Calu3 (cell line): ENCODE results near the gene MAP4K1. TPM values are rescaled to one million over a fixed set of nuclear protein-coding genes. Genes with fewer than 3 reads are reported as not detected.
"Not testable (repeated sequence)": the region's sequence is repeated elsewhere in the genome, so short reads cannot be mapped to it uniquely, and the experiment has no call there.

Source experiments
- BruUV-seq: library from RNA; stranded (reverse); fragments of 400-500 nt; replicated peaks from 2 replicates; lab custom pipeline; 2021; lab: Mats Ljungman, UMichigan
- CTCF ChIA-PET: fragments of 300-600 bp; sonication (Branson Sonifier 250); formaldehyde crosslinking; loops from one replicate; lab custom pipeline; 2022; ENCODE audit warnings: antibody characterized with exemption; lab: Charles Lee
- DNase-seq: peaks from one replicate; pipeline ENCODE4 v3.0.0; 2022
- H3K27ac Mint-ChIP-seq: one replicate; pipeline ENCODE4 v1.8.0; 2022; ENCODE audit warnings: mixed read lengths; ENCODE audit not compliant: unreplicated experiment
- H3K27me3 Mint-ChIP-seq: one replicate; pipeline ENCODE4 v1.8.0; 2022; ENCODE audit warnings: mixed read lengths; ENCODE audit not compliant: unreplicated experiment
- H3K36me3 Mint-ChIP-seq: one replicate; pipeline ENCODE4 v1.8.0; 2022; ENCODE audit warnings: mild to moderate bottlenecking, moderate library complexity, mixed read lengths; ENCODE audit not compliant: insufficient read depth, unreplicated experiment
- H3K4me1 Mint-ChIP-seq: one replicate; pipeline ENCODE4 v1.8.0; 2022; ENCODE audit warnings: mild to moderate bottlenecking, low read depth, mixed read lengths; ENCODE audit not compliant: unreplicated experiment
- H3K4me3 Mint-ChIP-seq: one replicate; pipeline ENCODE4 v1.8.0; 2022; ENCODE audit warnings: mild to moderate bottlenecking, low read depth, moderate library complexity, mixed read lengths; ENCODE audit not compliant: unreplicated experiment
- H3K9me3 Mint-ChIP-seq: one replicate; pipeline ENCODE4 v1.8.0; 2022; ENCODE audit warnings: low read depth, mixed read lengths; ENCODE audit not compliant: unreplicated experiment
- CTCF ChIP-seq: fragments of 200-600 bp; IDR thresholded peaks from one replicate; pipeline ENCODE4 v1.8.0; 2022; ENCODE audit warnings: antibody characterized with exemption; ENCODE audit not compliant: unreplicated experiment
- intact Hi-C: fragments of 100-400 bp; cut with micrococcal nuclease; formaldehyde crosslinking; loops from one replicate; pipeline ENCODE4 v1.10.0; 2022; ENCODE audit not compliant: unreplicated experiment
- total RNA-seq: library from RNA; stranded (reverse); gene quantifications from 2 replicates; pipeline ENCODE4 v1.2.3, GENCODE V29; 2022

The MAP4K1 gene
- total RNA-seq, 1 experiment from 2014 or later, result not detected

- no TSS peak for BruUV-seq
- intact Hi-C loops, result no loop called here
- Mint-ChIP-seq H3K4me3 (no peak overlapping the region), H3K27ac (no peak overlapping the region), H3K36me3 (no peaks in the 10 kb centered on the region), H3K9me3 (no peaks in the 10 kb centered on the region), H3K27me3 (peaks cover 40% of the 10 kb centered on the region), H3K4me1 (peaks cover 9% of the 10 kb centered on the region)
- DNase-seq, result no peak
- CTCF ChIA-PET, result interaction anchor here (0.5 kb wide), 1 partner anchor 770 kb away, joined by 4 read pairs; no protein-coding TSS in a partner anchor
- no peak for TF ChIP-seq CTCF
Observed at GRCh38 chr19:38561658-38562057, 56.1 kb downstream of the MAP4K1 start.

GRCh38 chr19:38561053-38561606, 56.6 kb downstream of the MAP4K1 start:
- Mint-ChIP-seq H3K4me1 (peaks cover 9% of the 10 kb centered on the region), H3K4me3 (no peak overlapping the region), H3K9me3 (no peaks in the 10 kb centered on the region), H3K36me3 (no peaks in the 10 kb centered on the region), H3K27me3 (peaks cover 35% of the 10 kb centered on the region), H3K27ac (no peak overlapping the region)
- no peak for DNase-seq
- CTCF ChIA-PET, result interaction anchor here (0.6 to 1.2 kb wide), 2 partner anchors 73 to 167 kb away, joined by 3 to 5 read pairs; no protein-coding TSS in a partner anchor
- no TSS peak for BruUV-seq
- intact Hi-C loops, result no loop called here
- TF ChIP-seq CTCF, result no peak

- intact Hi-C loops, result no loop called here
- H3K9me3 Mint-ChIP-seq, result no peaks in the 10 kb centered on the region
- no peak overlapping the region for H3K4me3 Mint-ChIP-seq
- H3K27ac Mint-ChIP-seq, result no peak overlapping the region
- CTCF ChIA-PET, result interaction anchor here (0.5 to 1.2 kb wide), 3 partner anchors 12 to 165 kb away, joined by 3 to 6 read pairs (median 5); no protein-coding TSS in a partner anchor
- DNase-seq, result no peak
- no peaks in the 10 kb centered on the region for H3K36me3 Mint-ChIP-seq
- no TSS peak for BruUV-seq
- TF ChIP-seq CTCF, result no peak
- peaks cover 9% of the 10 kb centered on the region for H3K4me1 Mint-ChIP-seq
- peaks cover 24% of the 10 kb centered on the region for H3K27me3 Mint-ChIP-seq
Observed at GRCh38 chr19:38559428-38560401, 58.0 kb downstream of the MAP4K1 start.

GRCh38 chr19:38558933-38559332, 58.8 kb downstream of the MAP4K1 start:
- H3K27me3 Mint-ChIP-seq, result peaks cover 24% of the 10 kb centered on the region
- H3K9me3 Mint-ChIP-seq, H3K4me3 Mint-ChIP-seq, H3K36me3 Mint-ChIP-seq, H3K27ac Mint-ChIP-seq, DNase-seq, intact Hi-C loops, BruUV-seq, H3K4me1 Mint-ChIP-seq: not testable (repeated sequence)
- CTCF ChIA-PET, result interaction anchor here (0.6 kb wide), 1 partner anchor 11 kb away, joined by 6 read pairs; no protein-coding TSS in a partner anchor
